GM12872 (cell line): ENCODE results near the gene TMEM151B.

Source experiments
- TF ChIP-seq, protein P1 (sequence below): IDR thresholded peaks from 3 replicates; pipeline ENCODE4 v1.5.1; 2011; ENCODE audit warnings: low read depth, mild to moderate bottlenecking, low read length, moderate library complexity; ENCODE audit not compliant: insufficient read depth

Gene TMEM151B

DNA sequence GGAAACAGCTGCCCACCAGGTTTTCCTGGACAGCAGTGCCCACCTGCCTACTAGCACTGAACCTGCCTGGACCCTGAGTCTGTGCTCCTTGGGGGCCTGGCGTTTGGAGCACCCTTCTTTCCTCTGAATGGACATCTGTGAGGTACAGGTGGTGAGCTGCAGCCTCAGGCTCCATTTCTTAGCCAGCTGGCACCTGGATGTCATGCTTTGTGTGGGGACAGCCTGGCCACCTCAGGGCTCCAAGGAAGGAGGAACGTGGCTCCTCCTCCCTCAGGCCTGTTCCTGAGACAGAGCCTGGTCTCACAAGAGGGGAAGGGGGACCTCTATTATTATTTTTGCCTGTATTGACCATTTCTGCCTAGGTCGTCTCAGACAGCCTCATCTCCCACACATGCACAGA is 8.1 kb downstream of the TMEM151B start:
- TF ChIP-seq, protein P1, sequence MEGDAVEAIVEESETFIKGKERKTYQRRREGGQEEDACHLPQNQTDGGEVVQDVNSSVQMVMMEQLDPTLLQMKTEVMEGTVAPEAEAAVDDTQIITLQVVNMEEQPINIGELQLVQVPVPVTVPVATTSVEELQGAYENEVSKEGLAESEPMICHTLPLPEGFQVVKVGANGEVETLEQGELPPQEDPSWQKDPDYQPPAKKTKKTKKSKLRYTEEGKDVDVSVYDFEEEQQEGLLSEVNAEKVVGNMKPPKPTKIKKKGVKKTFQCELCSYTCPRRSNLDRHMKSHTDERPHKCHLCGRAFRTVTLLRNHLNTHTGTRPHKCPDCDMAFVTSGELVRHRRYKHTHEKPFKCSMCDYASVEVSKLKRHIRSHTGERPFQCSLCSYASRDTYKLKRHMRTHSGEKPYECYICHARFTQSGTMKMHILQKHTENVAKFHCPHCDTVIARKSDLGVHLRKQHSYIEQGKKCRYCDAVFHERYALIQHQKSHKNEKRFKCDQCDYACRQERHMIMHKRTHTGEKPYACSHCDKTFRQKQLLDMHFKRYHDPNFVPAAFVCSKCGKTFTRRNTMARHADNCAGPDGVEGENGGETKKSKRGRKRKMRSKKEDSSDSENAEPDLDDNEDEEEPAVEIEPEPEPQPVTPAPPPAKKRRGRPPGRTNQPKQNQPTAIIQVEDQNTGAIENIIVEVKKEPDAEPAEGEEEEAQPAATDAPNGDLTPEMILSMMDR = no peak

GRCh38 chr6:44278774-44279697 is 8.8 kb downstream of the TMEM151B start:
- TF ChIP-seq, protein P1 = no peak

- TF ChIP-seq, protein P1 = no peak
Observed at GRCh38 chr6:44284121-44284520, 13.9 kb downstream of the TMEM151B start.

- TF ChIP-seq, protein P1 = no peak
Observed at GRCh38 chr6:44284867-44285266, 14.6 kb downstream of the TMEM151B start.

GRCh38 chr6:44285552-44286284 is 15.5 kb downstream of the TMEM151B start:
- TF ChIP-seq, protein P1 = no peak

DNA sequence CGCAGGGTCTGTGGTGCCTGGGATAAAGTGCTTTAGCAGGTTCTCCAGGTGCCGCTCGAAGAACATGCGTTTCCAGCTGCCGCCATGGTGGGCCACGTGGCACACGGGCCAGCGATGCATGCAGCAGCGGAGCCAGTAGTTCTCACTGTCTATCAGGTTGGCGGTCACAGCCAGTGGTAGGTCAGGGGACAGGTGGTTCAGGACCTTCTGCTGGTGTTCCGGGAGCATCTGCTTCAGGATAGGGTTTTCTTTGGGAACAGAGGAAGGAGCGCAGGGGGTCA is 16.0 kb downstream of the TMEM151B start:
- TF ChIP-seq, protein P1 = no peak

GRCh38 chr6:44286747-44287146 is 16.5 kb downstream of the TMEM151B start:
- TF ChIP-seq, protein P1 = no peak
